Testis (tissue), 2 donors: ENCODE data around the gene GAA.

Experiments
- CTCF ChIP-seq, 3 experiments: fragments of 450-650 bp in 2 of 3; fragments of 200-600 bp in 1 of 3; sonication (generic) in 1 of 3; IDR thresholded peaks; one replicate each; pipeline ENCODE4 v1.5.1; 2016 to 2019; ENCODE audit warnings: antibody characterized with exemption in 3 of 3, mild to moderate bottlenecking in 2 of 3, moderate library complexity in 1 of 3
- POLR2A ChIP-seq: fragments of 450-650 bp; IDR thresholded peaks from one replicate; pipeline ENCODE4 v1.6.1; 2017; ENCODE audit warnings: antibody characterized with exemption, mild to moderate bottlenecking, moderate library complexity

GRCh38 chr17:80163336-80163735, 62.0 kb downstream of the GAA start:
- TF ChIP-seq CTCF (IDR thresholded peaks at IDR 0.05) (no peak), POLR2A (no peak)
